OCI-LY7 (cell line): Measurements from ENCODE around the gene KCNQ4.

Experiments used
- CTCF ChIP-seq: fragments of 200-600 bp; sonication (generic); conservative IDR thresholded peaks from 2 replicates; pipeline ENCODE4 v1.5.1; 2014; ENCODE audit warnings: mild to moderate bottlenecking, antibody characterized with exemption, low read length, moderate library complexity, mixed read lengths
- EZH2phosphoT487 ChIP-seq: fragments of 200-600 bp; sonication (generic); IDR thresholded peaks from 2 replicates; pipeline ENCODE4 v1.6.1; 2018; ENCODE audit warnings: low read depth, borderline replicate concordance, mild to moderate bottlenecking, mixed run types, antibody characterized with exemption, low read length, moderate library complexity, mixed read lengths

GRCh38 chr1:40877698-40878097, 94.1 kb downstream of the KCNQ4 start:
- TF ChIP-seq CTCF, result no peak
- no peak for TF ChIP-seq EZH2phosphoT487
